GM18907 (cell line): Measurements from ENCODE around the gene ROR1.

ENCODE experiments used
- ATAC-seq: cut with Tn5 transposase; IDR thresholded peaks from one replicate; pipeline ENCODE4 v1.9.1; 2021; ENCODE audit warnings: mild to moderate bottlenecking, moderate library complexity; ENCODE audit not compliant: unreplicated experiment

The ROR1 gene

DNA sequence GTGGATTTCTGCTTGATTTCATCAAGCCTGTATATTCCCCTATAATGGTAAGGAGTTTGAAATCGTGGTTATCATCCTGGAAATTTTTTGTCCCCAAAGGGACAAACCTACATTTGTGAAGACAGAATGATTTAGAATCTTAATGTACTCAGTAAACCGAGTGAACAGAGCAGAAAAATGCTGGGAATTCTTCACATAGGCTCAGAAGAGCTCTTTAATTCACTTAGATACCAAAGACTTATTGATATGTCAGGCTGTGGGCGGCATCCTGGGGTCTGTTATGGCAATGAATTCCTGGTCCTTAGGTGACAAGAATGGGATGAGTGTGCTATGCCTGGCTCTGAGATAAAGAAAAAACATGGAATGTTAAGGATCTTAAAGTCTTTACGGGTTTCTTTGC lies 74.9 kb downstream of the ROR1 start:
- ATAC-seq: no peak

DNA sequence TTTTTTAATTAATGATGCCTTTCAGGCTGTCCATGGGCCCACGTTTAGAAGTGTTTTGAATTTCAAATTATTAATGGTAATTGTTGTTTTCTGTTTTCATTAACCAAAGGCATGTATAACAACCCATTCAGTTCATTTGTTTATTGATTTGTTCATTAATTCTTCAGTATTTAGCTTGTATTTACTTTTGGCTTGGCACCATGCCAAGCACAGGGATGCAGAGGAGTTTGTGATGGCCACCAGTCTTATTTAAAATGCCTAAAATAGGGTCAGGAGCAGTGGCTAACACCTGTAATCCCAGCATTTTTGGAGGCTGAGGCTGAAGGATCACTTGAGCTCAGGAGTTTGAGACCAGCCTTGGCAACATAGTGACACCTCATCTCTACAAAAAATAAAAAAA lies 75.3 kb downstream of the ROR1 start:
- ATAC-seq: no peak

- no peak for ATAC-seq
Observed at GRCh38 chr1:63854091-63854490, 80.3 kb downstream of the ROR1 start.

- no peak for ATAC-seq
Observed at GRCh38 chr1:63855942-63856341, 82.1 kb downstream of the ROR1 start.

GRCh38 chr1:63856924-63857323 lies 83.1 kb downstream of the ROR1 start:
- no peak for ATAC-seq

DNA sequence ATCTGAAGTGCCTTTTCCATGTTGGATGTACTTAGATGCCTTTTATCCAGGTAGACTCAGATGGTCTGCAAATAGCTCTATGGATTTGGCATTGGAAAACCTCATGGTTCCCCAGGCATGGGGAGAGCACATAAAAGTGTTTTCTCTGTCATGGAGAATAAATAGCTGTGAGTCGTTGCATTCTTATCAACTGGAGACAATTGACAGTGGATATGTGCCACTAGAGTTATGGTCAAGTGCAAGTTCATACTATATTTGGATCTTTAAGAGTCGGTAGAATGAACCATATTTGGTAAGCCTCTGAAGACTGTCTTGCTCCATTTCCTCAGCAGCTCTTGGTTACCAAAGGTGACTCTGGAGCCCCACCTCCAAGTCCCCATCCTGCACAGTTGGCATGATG lies 83.7 kb downstream of the ROR1 start:
- ATAC-seq: no peak

- no peak for ATAC-seq
Observed at GRCh38 chr1:63858153-63858552, 84.3 kb downstream of the ROR1 start.

DNA sequence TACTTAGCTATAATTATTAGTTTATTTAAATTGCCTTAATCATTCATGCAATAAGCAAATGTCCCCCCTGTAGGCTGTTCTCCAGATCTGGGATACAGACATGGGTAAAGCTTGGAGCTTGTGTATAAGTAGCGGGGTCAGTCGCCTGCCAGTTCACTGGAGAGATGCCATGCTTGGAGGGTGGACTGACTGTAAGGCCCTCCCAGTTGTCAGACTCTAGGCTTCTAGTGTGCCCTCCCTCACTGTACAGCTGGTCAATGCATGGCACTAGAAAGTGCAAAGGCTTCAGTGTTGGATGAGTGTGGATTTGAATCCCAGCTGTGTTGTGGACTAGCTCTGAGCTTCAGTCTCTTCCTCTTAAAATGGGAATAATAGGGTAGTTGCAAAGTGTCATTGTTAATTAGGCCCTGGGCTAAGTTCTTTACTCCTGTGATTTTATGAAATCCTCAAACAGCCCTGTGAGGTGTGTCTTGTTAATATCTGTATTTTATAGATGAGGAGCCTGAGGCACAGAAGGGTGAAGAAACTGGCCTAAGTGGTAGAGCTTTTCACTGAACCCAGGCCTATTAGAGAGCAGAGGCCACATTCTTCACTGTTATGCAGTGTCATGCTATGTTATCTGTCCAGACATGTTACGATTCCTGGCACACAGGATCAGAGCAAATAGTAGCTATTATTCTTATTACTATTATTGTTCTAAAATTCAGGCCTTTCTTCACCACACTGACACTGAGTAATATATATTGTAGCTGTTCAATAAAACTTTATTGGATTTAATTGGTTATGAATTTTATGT lies 85.9 kb downstream of the ROR1 start:
- ATAC-seq: no peak

DNA sequence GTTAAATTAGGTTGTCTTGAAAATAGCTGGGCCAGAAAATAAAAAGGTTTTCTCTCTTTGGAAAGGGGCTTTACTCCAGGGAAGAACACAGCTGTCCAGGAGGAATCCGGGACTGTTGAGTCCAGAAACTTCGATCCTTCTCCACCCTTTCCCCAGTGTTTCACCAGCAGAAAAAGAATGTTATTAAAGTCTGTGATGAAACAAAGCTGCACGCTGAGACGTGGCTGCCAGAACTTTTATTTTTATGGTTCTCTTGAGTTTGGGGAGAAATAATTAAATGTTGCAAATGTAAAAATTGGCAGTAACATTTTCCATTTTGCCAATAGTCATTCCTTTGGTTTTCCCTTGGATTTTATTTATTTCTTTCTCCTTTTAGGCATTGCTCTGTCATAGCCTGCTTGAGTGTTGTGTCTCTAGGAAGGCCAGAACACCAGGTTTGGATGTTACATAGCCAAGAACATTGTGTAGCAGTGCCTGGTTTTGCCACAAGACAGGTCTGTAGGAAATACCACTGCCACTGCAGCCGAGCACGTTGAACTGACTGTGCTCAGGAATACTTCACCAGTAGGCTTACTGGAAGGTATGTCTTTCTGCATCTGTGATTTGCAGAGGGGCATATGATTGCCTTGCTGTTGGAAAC lies 87.4 kb downstream of the ROR1 start:
- no peak for ATAC-seq

- ATAC-seq: no peak
Observed at GRCh38 chr1:63863145-63863544, 89.3 kb downstream of the ROR1 start.

DNA sequence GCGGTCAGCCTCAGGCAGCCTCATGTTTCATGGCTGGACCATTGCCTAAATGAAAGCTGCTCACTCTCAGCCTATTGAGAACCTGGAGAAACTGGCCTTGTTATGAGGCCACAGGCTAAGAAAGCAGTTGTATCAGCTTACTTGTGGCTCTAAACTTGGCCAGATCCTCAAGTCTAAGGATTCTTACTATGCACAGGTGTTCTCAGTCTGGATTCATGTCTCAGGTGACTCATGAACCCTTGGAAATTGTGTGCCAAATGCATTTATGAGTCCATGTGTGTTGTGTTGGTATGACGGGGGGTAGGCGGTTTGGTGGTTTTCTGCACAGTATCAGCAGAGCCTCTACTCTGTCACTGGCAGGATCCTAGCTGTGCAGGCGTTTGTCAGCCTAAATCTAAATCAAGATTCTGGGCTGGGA lies 90.4 kb downstream of the ROR1 start:
- ATAC-seq: no peak

DNA sequence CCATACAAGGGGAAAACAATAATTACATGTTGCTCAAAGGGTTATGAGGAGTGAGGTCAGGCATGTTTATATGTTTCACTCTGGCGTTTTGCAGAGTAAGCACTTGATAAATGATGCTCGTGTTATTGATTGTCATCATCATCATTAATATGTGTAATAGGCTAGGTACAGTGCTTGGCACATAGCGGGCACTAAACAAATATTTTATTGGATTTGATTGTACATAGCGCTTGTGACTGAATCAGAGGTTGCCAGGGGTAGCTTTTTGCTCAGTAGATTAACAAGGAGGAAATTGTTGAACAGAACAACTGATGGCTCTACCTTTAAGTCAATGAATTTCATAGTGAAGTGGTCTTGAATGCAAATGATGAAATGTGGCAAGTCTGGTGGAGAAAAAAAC lies 91.7 kb downstream of the ROR1 start:
- ATAC-seq: no peak

GRCh38 chr1:63866084-63866483 lies 92.3 kb downstream of the ROR1 start:
- no peak for ATAC-seq

- ATAC-seq: no peak
Observed at GRCh38 chr1:63867429-63868176, 93.8 kb downstream of the ROR1 start.

DNA sequence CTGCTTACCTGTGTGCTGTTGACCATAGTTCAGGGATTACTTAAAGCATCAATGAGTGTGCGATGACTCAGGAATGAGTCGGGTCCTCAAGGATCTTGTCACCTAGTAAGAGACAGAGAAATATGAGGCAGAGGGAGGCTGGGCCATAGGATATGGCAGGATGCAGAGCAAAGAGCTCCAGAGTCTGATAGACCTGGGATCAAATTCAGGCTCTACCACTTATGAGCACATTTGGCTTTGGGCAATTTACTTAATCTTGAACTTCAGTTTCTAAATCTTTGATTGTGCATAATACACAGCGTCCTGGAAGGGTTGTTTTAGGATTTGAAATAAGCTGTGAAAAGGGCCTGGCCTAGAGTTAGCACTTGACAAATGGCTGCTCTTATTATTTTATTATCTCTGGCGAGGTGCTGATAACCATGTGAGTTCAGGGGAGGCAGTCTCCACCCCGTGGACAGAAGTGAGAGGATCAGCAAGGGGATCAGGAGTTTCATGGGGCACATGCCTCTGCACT lies 94.5 kb downstream of the ROR1 start:
- no peak for ATAC-seq

DNA sequence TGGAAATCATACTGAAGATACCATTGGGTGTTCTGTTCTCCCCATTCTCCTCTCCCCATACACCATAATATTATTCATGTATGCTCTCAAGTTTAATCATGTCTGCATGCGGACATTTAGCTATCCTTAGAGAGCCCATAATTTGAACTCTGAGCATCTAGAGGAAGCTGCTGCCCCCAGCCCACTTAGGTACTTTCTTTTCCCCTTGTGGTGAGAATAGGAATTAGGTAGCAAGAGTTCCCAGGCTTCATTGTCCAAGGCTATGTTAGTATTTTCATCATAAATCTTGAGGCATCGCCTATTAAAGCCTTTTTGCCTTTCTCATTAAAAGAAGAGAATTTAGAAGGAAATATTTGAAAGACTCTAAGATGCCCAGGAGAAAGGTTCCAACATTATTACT lies 96.3 kb downstream of the ROR1 start:
- ATAC-seq: no peak

DNA sequence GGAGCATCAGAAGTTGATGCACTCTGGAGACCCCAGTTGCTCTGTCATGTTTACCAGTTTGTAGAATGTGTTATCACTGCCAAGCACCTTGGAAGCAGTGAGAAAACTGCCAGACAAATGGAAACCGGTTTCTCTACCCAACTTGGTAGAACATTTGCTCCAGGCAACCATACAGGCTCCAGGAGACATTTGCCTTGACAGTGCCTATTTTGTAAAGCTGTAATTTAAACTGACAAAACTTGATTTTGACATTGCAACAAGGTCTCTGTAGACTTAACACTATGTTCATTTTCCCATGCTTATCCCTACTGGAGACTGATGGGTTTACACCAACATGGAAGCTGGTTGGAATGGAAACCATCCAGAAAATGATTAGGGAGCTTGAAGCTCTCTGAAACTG lies 97.6 kb downstream of the ROR1 start:
- no peak for ATAC-seq

GRCh38 chr1:63873751-63874150 lies 99.9 kb downstream of the ROR1 start:
- ATAC-seq: no peak

GRCh38 chr1:63874278-63874880 lies 100.6 kb downstream of the ROR1 start:
- no peak for ATAC-seq

GRCh38 chr1:63875636-63876035 lies 101.8 kb downstream of the ROR1 start:
- no peak for ATAC-seq

- ATAC-seq: no peak
Observed at GRCh38 chr1:63877021-63877767, 103.4 kb downstream of the ROR1 start.
